WTC11 (cell line): Measurements from ENCODE around the gene HBE1. TPM values are rescaled to one million over a fixed set of nuclear protein-coding genes. Genes with fewer than 3 reads are reported as not detected.

Experiments used
- ATAC-seq: fragments of 200-7000 bp; cut with Tn5 transposase; 2 replicates; pipeline ENCODE4 v1.10.0; 2021; ENCODE audit warnings: mild to moderate bottlenecking, moderate library complexity
- CTCF ChIA-PET: fragments of 300-600 bp; sonication (Branson Sonifier 250); formaldehyde crosslinking; loops from one replicate; lab custom pipeline; 2021; ENCODE audit warnings: antibody characterized with exemption; lab: Charles Lee
- POLR2A ChIA-PET: fragments of 350-600 bp; sonication (Branson Sonifier 250); formaldehyde crosslinking; loops from one replicate; lab custom pipeline; 2021; ENCODE audit warnings: antibody characterized with exemption; lab: Charles Lee
- DNase-seq: peaks from one replicate; pipeline ENCODE4 v3.0.0; 2021; ENCODE audit warnings: low spot score
- H3K27ac Mint-ChIP-seq: 2 replicates; pipeline ENCODE4 v1.8.0; 2021; ENCODE audit warnings: mixed read lengths
- H3K27me3 Mint-ChIP-seq: 2 replicates; pipeline ENCODE4 v1.8.0; 2021; ENCODE audit warnings: low read depth, mild to moderate bottlenecking, moderate library complexity, mixed read lengths
- H3K36me3 Mint-ChIP-seq: 2 replicates; pipeline ENCODE4 v1.8.0; 2021; ENCODE audit warnings: mixed read lengths
- H3K4me1 Mint-ChIP-seq: 2 replicates; pipeline ENCODE4 v1.8.0; 2022; ENCODE audit warnings: mixed read lengths
- H3K4me3 Mint-ChIP-seq: 2 replicates; pipeline ENCODE4 v1.8.0; 2021; ENCODE audit warnings: mild to moderate bottlenecking, moderate library complexity, mixed read lengths
- H3K9me3 Mint-ChIP-seq: 2 replicates; pipeline ENCODE4 v1.8.0; 2021; ENCODE audit warnings: mixed read lengths
- CBFB ChIP-seq: sonication (generic); formaldehyde crosslinking; IDR thresholded peaks from 2 replicates; pipeline ENCODE4 v1.8.1; 2022; ENCODE audit warnings: mild to moderate bottlenecking, low read depth, missing genetic modification reagents
- CREB1 ChIP-seq: sonication (generic); formaldehyde crosslinking; IDR thresholded peaks from 2 replicates; pipeline ENCODE4 v1.8.0; 2023; ENCODE audit warnings: mild to moderate bottlenecking, missing genetic modification reagents
- EMX1 ChIP-seq: fragments of 250-450 bp; sonication (Bioruptor Pico); IDR thresholded peaks from 2 replicates; pipeline ENCODE4 v1.8.0; 2021; ENCODE audit warnings: mild to moderate bottlenecking
- FOXJ3 ChIP-seq: sonication (generic); formaldehyde crosslinking; IDR thresholded peaks from 2 replicates; pipeline ENCODE4 v1.9.0; 2021; ENCODE audit warnings: missing genetic modification reagents, mild to moderate bottlenecking, borderline replicate concordance
- GTF2I ChIP-seq: fragments of 250-450 bp; sonication (Bioruptor Pico); conservative IDR thresholded peaks from 2 replicates; pipeline ENCODE4 v1.4.0; 2021; ENCODE audit warnings: mild to moderate bottlenecking
- IRF2 ChIP-seq: sonication (generic); formaldehyde crosslinking; IDR thresholded peaks from 2 replicates; pipeline ENCODE4 v1.8.0; 2022; ENCODE audit warnings: low read depth, missing genetic modification reagents, borderline replicate concordance
- MXD4 ChIP-seq: fragments of 250-450 bp; sonication (Bioruptor Pico); IDR thresholded peaks from 2 replicates; pipeline ENCODE4 v1.8.0; 2021; ENCODE audit warnings: mild to moderate bottlenecking, moderate library complexity, borderline replicate concordance
- OVOL2 ChIP-seq: fragments of 250-450 bp; sonication (Bioruptor Pico); IDR thresholded peaks from 2 replicates; pipeline ENCODE4 v1.9.0; 2021; ENCODE audit warnings: mild to moderate bottlenecking, borderline replicate concordance
- SMAD3 ChIP-seq: sonication (generic); formaldehyde crosslinking; IDR thresholded peaks from 2 replicates; pipeline ENCODE4 v1.8.0; 2022; ENCODE audit warnings: missing genetic modification reagents, mild to moderate bottlenecking, borderline replicate concordance
- TEAD4 ChIP-seq: sonication (generic); formaldehyde crosslinking; IDR thresholded peaks from 2 replicates; pipeline ENCODE4 v1.8.0; 2022; ENCODE audit warnings: mild to moderate bottlenecking, missing genetic modification reagents
- ZNF219 ChIP-seq: sonication (generic); formaldehyde crosslinking; IDR thresholded peaks from 2 replicates; pipeline ENCODE4 v1.8.0; 2023; ENCODE audit warnings: missing genetic modification reagents, mild to moderate bottlenecking, borderline replicate concordance
- ZNF396 ChIP-seq: fragments of 250-450 bp; sonication (Bioruptor Pico); IDR thresholded peaks from 2 replicates; pipeline ENCODE4 v1.8.0; 2021; ENCODE audit warnings: mild to moderate bottlenecking, moderate library complexity, borderline replicate concordance
- ZNF423 ChIP-seq: fragments of 250-450 bp; sonication (Bioruptor Pico); IDR thresholded peaks from 2 replicates; pipeline ENCODE4 v2.1.2; 2022; ENCODE audit warnings: mild to moderate bottlenecking, moderate library complexity
- total RNA-seq: library from RNA; stranded (reverse); gene quantifications from 3 replicates; pipeline ENCODE4 v1.2.3, GENCODE V29; 2021
- TF ChIP-seq, protein P1 (sequence below): fragments of 250-450 bp; sonication (Bioruptor Pico); IDR thresholded peaks from 2 replicates; pipeline ENCODE4 v1.9.0; 2021; ENCODE audit warnings: moderate library complexity, mild to moderate bottlenecking, inconsistent platforms, borderline replicate concordance
- TF ChIP-seq, protein P2 (sequence below): sonication (generic); formaldehyde crosslinking; IDR thresholded peaks from 2 replicates; pipeline ENCODE4 v1.8.1; 2022; ENCODE audit warnings: low read depth, mild to moderate bottlenecking, moderate library complexity, missing genetic modification reagents, borderline replicate concordance
- TF ChIP-seq, protein P3 (sequence below): sonication (generic); formaldehyde crosslinking; IDR thresholded peaks from 2 replicates; pipeline ENCODE4 v1.8.1; 2023; ENCODE audit warnings: mild to moderate bottlenecking, moderate library complexity, missing genetic modification reagents
- TF ChIP-seq, protein P4 (sequence below): sonication (generic); formaldehyde crosslinking; IDR thresholded peaks from 2 replicates; pipeline ENCODE4 v1.8.0; 2022; ENCODE audit warnings: mild to moderate bottlenecking, missing genetic modification reagents
- TF ChIP-seq, protein P5 (sequence below): sonication (generic); formaldehyde crosslinking; IDR thresholded peaks from 2 replicates; pipeline ENCODE4 v1.8.1; 2023; ENCODE audit warnings: mild to moderate bottlenecking, missing genetic modification reagents, moderate library complexity
- TF ChIP-seq, protein P6 (sequence below): fragments of 200-600 bp; IDR thresholded peaks from 2 replicates; pipeline ENCODE4 v1.8.0; 2022; ENCODE audit warnings: antibody characterized with exemption
- TF ChIP-seq, protein P7 (sequence below): fragments of 250-450 bp; sonication (Bioruptor Pico); IDR thresholded peaks from 2 replicates; pipeline ENCODE4 v1.9.0; 2021; ENCODE audit warnings: mild to moderate bottlenecking
- TF ChIP-seq, protein P8 (sequence below): fragments of 250-450 bp; sonication (Bioruptor Pico); IDR thresholded peaks from 2 replicates; pipeline ENCODE4 v1.8.0; 2021; ENCODE audit warnings: mild to moderate bottlenecking
- TF ChIP-seq, protein P9 (sequence below): sonication (generic); formaldehyde crosslinking; IDR thresholded peaks from 2 replicates; pipeline ENCODE4 v1.8.1; 2022; ENCODE audit warnings: mild to moderate bottlenecking, missing genetic modification reagents, moderate library complexity, borderline replicate concordance

Gene HBE1
- total RNA-seq, 1 experiment from 2014 or later: 3.1 TPM

DNA sequence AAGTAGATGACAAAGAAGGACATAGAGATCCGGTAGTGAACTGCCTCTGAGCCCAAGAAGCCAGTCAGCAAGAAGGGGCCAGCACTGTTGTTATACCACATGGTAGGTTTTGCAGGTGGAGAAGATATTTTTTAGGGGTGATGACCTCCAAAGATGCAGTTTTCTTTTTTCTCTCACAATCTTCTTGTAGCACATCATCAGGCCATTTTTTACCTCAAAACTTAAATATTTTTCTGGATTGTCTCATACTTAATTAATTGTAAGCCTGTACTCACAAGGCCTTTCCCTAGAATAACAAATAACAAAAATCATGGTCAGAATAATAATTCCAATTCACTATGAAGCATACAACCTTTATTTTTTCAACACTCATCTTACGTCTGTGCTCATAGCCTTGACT lies 32.1 kb upstream of the HBE1 start, which contains the start of gene OR51B4:
TSS of gene OR51B4 (minus strand) at position 101 of the 400 bp plus-strand sequence. CDS start at position 101, 0 bp downstream.
- POLR2A ChIA-PET: no interaction called here
- Mint-ChIP-seq H3K36me3 (no peaks in the 10 kb centered on the region), H3K27ac (no peak within 1 kb of the TSS), H3K4me1 (no peaks in the 10 kb centered on the region), H3K9me3 (no peaks in the 10 kb centered on the region), H3K4me3 (no peak within 1 kb of the TSS), H3K27me3 (no peaks in the 10 kb centered on the region)
- ATAC-seq (no peak), DNase-seq (no peak)
- CTCF ChIA-PET: no interaction called here
- TF ChIP-seq ZNF423 (CRISPR knock-in tag): no peak
- TF ChIP-seq MXD4 (CRISPR knock-in tag): no peak
- TF ChIP-seq, protein P1, sequence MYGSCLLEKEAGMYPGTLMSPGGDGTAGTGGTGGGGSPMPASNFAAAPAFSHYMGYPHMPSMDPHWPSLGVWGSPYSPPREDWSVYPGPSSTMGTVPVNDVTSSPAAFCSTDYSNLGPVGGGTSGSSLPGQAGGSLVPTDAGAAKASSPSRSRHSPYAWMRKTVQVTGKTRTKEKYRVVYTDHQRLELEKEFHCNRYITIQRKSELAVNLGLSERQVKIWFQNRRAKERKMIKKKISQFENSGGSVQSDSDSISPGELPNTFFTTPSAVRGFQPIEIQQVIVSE: no peak
- no peak for TF ChIP-seq GTF2I (CRISPR knock-in tag)
- no peak for TF ChIP-seq ZNF219
- TF ChIP-seq, protein P2, sequence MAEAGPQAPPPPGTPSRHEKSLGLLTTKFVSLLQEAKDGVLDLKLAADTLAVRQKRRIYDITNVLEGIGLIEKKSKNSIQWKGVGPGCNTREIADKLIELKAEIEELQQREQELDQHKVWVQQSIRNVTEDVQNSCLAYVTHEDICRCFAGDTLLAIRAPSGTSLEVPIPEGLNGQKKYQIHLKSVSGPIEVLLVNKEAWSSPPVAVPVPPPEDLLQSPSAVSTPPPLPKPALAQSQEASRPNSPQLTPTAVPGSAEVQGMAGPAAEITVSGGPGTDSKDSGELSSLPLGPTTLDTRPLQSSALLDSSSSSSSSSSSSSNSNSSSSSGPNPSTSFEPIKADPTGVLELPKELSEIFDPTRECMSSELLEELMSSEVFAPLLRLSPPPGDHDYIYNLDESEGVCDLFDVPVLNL: no peak
- TF ChIP-seq, protein P3, sequence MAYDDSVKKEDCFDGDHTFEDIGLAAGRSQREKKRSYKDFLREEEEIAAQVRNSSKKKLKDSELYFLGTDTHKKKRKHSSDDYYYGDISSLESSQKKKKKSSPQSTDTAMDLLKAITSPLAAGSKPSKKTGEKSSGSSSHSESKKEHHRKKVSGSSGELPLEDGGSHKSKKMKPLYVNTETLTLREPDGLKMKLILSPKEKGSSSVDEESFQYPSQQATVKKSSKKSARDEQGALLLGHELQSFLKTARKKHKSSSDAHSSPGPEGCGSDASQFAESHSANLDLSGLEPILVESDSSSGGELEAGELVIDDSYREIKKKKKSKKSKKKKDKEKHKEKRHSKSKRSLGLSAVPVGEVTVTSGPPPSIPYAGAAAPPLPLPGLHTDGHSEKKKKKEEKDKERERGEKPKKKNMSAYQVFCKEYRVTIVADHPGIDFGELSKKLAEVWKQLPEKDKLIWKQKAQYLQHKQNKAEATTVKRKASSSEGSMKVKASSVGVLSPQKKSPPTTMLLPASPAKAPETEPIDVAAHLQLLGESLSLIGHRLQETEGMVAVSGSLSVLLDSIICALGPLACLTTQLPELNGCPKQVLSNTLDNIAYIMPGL: no peak
- no peak for TF ChIP-seq CBFB
- no peak for TF ChIP-seq FOXJ3
- TF ChIP-seq, protein P4, sequence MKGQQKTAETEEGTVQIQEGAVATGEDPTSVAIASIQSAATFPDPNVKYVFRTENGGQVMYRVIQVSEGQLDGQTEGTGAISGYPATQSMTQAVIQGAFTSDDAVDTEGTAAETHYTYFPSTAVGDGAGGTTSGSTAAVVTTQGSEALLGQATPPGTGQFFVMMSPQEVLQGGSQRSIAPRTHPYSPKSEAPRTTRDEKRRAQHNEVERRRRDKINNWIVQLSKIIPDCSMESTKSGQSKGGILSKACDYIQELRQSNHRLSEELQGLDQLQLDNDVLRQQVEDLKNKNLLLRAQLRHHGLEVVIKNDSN: no peak
- no peak for TF ChIP-seq EMX1 (CRISPR knock-in tag)
- no peak for TF ChIP-seq OVOL2 (CRISPR knock-in tag)
- no peak for TF ChIP-seq SMAD3 (CRISPR knock-in tag)
- TF ChIP-seq, protein P5, sequence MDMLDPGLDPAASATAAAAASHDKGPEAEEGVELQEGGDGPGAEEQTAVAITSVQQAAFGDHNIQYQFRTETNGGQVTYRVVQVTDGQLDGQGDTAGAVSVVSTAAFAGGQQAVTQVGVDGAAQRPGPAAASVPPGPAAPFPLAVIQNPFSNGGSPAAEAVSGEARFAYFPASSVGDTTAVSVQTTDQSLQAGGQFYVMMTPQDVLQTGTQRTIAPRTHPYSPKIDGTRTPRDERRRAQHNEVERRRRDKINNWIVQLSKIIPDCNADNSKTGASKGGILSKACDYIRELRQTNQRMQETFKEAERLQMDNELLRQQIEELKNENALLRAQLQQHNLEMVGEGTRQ (CRISPR knock-in tag): no peak
- TF ChIP-seq, all 79 proteins: peak for 0

DNA sequence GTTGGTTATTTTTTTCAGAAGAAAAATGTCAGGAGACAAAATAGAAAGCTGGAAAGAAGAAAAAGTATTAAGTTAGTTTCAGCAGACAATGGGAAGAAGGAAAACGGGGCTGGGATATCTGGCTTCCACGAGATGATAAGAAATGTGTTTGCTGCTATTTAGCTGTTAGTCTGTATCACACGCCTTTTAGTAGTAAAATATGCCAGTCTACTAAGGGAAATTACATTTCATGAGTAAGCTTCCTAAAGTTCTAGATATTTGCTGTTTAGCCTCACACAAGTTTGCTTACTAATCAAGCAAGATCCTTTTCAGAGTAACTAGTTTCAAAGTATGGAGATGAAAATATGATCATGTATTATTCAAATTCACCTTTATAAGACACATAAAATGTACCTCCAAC lies 30.5 kb upstream of the HBE1 start:
- no peak for ATAC-seq
- H3K27me3 Mint-ChIP-seq: no peaks in the 10 kb centered on the region
- H3K36me3 Mint-ChIP-seq: no peaks in the 10 kb centered on the region
- no peak for DNase-seq
- no peak overlapping the region for H3K27ac Mint-ChIP-seq
- no peaks in the 10 kb centered on the region for H3K4me1 Mint-ChIP-seq
- CTCF ChIA-PET: interaction anchor here (1.5 kb wide), 1 partner anchor 9 kb away, joined by 3 read pairs; no protein-coding TSS in a partner anchor
- no peaks in the 10 kb centered on the region for H3K9me3 Mint-ChIP-seq
- POLR2A ChIA-PET: no interaction called here
- TF ChIP-seq CREB1 (CRISPR knock-in tag): no peak
- TF ChIP-seq TEAD4 (CRISPR knock-in tag): no peak
- TF ChIP-seq CBFB: no peak
- TF ChIP-seq, protein P6, sequence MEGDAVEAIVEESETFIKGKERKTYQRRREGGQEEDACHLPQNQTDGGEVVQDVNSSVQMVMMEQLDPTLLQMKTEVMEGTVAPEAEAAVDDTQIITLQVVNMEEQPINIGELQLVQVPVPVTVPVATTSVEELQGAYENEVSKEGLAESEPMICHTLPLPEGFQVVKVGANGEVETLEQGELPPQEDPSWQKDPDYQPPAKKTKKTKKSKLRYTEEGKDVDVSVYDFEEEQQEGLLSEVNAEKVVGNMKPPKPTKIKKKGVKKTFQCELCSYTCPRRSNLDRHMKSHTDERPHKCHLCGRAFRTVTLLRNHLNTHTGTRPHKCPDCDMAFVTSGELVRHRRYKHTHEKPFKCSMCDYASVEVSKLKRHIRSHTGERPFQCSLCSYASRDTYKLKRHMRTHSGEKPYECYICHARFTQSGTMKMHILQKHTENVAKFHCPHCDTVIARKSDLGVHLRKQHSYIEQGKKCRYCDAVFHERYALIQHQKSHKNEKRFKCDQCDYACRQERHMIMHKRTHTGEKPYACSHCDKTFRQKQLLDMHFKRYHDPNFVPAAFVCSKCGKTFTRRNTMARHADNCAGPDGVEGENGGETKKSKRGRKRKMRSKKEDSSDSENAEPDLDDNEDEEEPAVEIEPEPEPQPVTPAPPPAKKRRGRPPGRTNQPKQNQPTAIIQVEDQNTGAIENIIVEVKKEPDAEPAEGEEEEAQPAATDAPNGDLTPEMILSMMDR: no peak
- TF ChIP-seq, protein P7, sequence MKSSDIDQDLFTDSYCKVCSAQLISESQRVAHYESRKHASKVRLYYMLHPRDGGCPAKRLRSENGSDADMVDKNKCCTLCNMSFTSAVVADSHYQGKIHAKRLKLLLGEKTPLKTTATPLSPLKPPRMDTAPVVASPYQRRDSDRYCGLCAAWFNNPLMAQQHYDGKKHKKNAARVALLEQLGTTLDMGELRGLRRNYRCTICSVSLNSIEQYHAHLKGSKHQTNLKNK: no peak
- TF ChIP-seq ZNF396 (CRISPR knock-in tag): no peak
- TF ChIP-seq IRF2: no peak
- TF ChIP-seq, protein P8, sequence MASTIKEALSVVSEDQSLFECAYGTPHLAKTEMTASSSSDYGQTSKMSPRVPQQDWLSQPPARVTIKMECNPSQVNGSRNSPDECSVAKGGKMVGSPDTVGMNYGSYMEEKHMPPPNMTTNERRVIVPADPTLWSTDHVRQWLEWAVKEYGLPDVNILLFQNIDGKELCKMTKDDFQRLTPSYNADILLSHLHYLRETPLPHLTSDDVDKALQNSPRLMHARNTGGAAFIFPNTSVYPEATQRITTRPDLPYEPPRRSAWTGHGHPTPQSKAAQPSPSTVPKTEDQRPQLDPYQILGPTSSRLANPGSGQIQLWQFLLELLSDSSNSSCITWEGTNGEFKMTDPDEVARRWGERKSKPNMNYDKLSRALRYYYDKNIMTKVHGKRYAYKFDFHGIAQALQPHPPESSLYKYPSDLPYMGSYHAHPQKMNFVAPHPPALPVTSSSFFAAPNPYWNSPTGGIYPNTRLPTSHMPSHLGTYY: no peak
- TF ChIP-seq, protein P9, sequence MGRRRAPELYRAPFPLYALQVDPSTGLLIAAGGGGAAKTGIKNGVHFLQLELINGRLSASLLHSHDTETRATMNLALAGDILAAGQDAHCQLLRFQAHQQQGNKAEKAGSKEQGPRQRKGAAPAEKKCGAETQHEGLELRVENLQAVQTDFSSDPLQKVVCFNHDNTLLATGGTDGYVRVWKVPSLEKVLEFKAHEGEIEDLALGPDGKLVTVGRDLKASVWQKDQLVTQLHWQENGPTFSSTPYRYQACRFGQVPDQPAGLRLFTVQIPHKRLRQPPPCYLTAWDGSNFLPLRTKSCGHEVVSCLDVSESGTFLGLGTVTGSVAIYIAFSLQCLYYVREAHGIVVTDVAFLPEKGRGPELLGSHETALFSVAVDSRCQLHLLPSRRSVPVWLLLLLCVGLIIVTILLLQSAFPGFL (CRISPR knock-in tag): no peak
- TF ChIP-seq, all 79 proteins: peak for 0
- H3K4me3 Mint-ChIP-seq: no peak overlapping the region
